T47D (cell line): ENCODE measurements around the gene DACH1.

Source experiments
- DNase-seq, 2 experiments: peaks; one replicate each; pipeline versions ENCODE4 v3.0.0 to v3.0.0-alpha.2; 2011 to 2012; ENCODE audit warnings: low read depth in 1 of 2, low spot score in 1 of 2
- JUND ChIP-seq: IDR thresholded peaks from 2 replicates; pipeline ENCODE4 v1.6.1; 2012; ENCODE audit warnings: low read depth
- in situ Hi-C: cut with HindIII; loops from 2 replicates; pipeline ENCODE4 v1.10.0; 2016; ENCODE audit warnings: low sequenced_read_pairs, low pct_unique_long_range_greater_than_20kb

DACH1 gene

DNA sequence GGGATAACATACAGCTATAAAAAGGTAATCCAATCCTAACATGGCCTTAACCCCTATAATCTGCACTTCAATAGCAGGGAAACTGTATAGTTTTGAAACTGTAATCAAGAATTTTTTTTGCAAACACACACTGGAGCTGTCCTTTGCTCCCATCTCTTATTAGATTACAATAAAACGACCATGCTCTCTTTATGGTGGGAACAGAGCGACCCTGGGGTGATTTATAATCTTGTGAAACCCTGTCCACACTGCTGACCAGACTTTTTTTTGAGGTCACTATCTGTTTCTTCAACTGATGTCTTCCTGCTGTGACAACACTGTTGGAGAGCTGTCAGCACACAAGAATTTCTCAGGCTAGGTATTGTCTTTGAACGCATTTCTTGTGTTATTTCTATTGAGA, 35.3 kb downstream of the DACH1 start:
- in situ Hi-C loops = no loop called here
- no peak for TF ChIP-seq JUND
- no peak for DNase-seq

GRCh38 chr13:71830736-71831135, 36.3 kb downstream of the DACH1 start:
- TF ChIP-seq JUND = no peak
- in situ Hi-C loops = no loop called here
- no peak for DNase-seq

DNA sequence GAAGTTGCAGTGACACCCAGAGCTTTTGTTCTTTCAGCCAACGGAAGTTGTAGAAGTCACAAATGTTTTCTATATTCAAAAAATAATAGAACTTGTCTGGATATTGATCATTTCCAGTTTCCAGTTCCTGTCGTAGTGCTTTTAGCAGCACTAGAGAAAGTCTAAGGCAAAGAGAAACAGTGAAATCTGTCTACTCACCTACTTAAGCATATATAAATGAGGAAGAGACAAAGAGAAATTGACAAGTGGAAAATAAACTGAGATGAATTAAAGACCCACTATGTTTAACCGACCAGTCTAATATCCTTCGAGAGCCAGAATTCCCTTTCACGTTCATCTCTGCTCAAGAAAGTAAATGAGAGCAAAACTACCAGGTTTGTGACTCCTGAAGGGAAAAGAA, 36.7 kb downstream of the DACH1 start:
- no peak for TF ChIP-seq JUND
- DNase-seq = no peak
- in situ Hi-C loops = no loop called here

GRCh38 chr13:71829547-71829946, 37.5 kb downstream of the DACH1 start:
- in situ Hi-C loops = no loop called here
- no peak for TF ChIP-seq JUND
- DNase-seq = no peak

- in situ Hi-C loops = no loop called here
- TF ChIP-seq JUND = no peak
- no peak for DNase-seq
Observed at GRCh38 chr13:71828564-71828963, 38.4 kb downstream of the DACH1 start.

- DNase-seq = no peak
- no peak for TF ChIP-seq JUND
- in situ Hi-C loops = no loop called here
Observed at GRCh38 chr13:71828117-71828516, 38.9 kb downstream of the DACH1 start.

DNA sequence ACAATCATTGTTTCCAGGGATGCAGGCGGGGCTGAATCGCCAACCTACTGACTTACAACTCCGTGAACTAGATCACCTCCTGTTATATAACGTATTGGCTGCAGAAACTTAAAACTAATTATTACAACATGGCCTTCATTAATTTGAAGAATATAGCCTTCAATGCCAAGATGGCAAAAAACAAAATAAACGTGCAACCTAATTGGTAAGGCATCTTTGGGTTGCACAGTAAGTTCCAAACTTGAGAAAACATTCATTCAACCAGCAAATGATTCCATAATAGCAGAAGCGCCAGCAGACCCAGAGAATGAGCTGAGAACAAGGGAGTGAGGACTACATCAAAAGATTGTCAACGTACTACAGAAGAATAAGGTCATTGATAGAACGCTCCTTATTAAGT, 39.8 kb downstream of the DACH1 start:
- in situ Hi-C loops = no loop called here
- no peak for DNase-seq
- no peak for TF ChIP-seq JUND

DNA sequence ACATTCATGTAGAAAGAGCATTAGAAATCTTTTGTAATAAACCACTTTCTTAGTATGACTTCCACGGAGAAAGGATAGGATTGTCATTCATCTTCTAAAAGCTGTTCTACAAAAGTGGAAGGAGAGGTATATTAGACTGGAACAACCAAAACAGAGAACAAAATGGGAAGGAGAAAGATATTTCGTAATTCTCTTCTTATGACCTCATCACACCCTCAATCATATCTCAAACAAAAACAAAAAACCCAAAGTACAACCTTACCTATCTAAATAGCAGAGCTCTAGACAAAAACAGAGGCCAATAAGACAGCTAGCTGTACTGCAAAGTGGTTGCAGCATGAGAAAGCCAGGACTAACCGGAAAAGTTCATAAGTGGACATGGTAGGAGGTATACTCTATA, 46.3 kb downstream of the DACH1 start:
- DNase-seq = no peak
- in situ Hi-C loops = no loop called here
- no peak for TF ChIP-seq JUND

DNA sequence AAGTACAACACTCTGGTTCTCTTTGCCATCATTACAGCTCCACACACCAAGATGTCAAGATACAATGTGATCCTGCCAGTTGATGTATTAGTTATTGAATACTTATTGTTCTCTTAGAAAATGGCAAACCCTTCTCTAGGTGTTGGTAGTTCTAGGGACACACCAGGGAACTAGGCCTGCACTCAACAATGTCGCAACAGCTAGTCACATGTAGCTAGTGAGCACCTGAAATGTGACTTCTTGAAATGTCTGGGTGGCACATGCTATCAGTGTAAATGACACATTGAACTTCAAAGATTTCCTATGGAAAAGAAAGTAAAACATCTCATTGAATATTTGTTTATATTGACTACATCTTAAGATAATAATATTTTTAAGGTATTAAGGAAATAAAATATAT, 49.7 kb downstream of the DACH1 start:
- no peak for TF ChIP-seq JUND
- in situ Hi-C loops = no loop called here
- no peak for DNase-seq

DNA sequence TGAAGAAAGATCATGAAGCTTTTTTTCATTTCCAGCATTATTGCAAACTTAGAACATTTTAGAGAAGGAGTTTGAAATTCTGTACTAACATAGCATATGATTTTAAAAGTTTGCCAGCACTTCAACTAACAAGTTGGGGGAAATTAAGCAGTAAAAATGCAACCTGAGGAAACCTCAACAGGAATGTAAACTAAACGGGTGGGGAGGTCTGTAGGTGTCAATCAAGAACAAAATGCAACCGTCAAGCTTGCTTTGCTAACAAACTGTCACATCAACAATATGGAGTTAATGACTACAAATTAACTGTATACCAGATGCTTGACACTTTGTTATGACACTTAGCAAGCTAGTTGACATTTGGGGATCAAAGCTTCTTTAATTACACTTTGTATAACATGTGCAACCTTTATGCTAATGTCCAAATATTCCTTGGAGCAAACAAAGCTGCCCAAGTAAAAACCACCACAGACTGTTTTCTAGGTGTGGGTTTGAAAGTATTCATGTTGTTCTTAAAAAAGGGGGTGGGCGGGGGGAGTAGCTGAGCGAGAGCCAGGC, 52.1 kb downstream of the DACH1 start:
- in situ Hi-C loops = no loop called here
- no peak for DNase-seq
- TF ChIP-seq JUND = no peak

GRCh38 chr13:71813187-71813586, 53.8 kb downstream of the DACH1 start:
- in situ Hi-C loops = no loop called here
- DNase-seq = no peak
- TF ChIP-seq JUND = no peak

GRCh38 chr13:71811344-71811743, 55.7 kb downstream of the DACH1 start:
- DNase-seq = no peak
- in situ Hi-C loops = no loop called here
- TF ChIP-seq JUND = no peak

DNA sequence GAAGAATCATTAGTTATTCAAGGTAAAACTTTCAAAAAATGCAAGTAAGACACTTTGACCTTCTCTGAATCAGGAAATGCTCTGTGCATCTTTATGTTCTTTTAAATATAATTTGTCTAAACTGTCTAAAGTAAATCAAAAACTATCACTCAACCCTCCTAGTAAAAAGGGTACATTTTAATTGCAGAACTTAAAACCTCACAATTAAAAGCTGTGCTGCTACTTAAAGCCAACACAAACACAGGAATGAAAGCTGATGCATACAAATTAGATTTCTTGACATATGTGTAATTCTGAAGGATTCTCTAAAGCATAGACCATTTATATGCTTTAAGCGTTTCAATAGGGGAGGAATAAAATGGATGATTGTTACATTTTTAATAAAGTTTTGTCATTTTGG, 58.3 kb downstream of the DACH1 start:
- DNase-seq = no peak
- in situ Hi-C loops = no loop called here
- no peak for TF ChIP-seq JUND

DNA sequence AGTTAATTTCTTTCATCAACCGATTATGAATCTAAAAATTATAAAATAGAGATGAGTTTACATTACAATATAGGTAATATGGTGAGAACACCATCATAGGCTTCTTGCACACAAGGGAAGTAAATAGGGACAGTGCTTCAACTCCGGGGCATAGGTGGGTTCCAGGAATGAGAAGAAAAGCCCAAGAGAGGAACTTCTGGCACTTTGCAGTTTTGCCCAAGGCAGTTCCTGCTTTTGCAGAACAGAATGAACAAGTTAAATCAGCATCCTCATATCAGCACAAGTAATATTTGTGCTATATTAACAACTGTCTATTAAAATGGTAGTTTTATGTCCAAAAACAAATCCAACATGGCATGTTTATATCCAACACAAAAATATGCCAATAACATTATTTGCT, 60.1 kb downstream of the DACH1 start:
- DNase-seq = no peak
- in situ Hi-C loops = no loop called here
- TF ChIP-seq JUND = no peak
